ENCODE results near the gene DCBLD1. TPM values are rescaled to one million over a fixed set of nuclear protein-coding genes. Genes with fewer than 3 reads are reported as not detected.

DCBLD1 gene
- total RNA-seq, 1 experiment from 2014 or later, result 69.3 TPM

GRCh38 chr6:117480651-117481050 lies 1.8 kb upstream of the DCBLD1 start:
- POLR2A ChIA-PET, result interaction anchor here (1.0 kb wide), 1 partner anchor 122 kb away, joined by 7 read pairs; the partner anchor contains the start of gene GOPC
- intact Hi-C loops (cut with micrococcal nuclease; ENCODE audit: unreplicated experiment), result loop anchor here (1.0 kb wide), 1 partner anchor 56 kb away; no protein-coding TSS in a partner anchor
- Histone ChIP-seq H3K36me3 (ENCODE audit: control insufficient read depth, insufficient read depth, low read length) (no peaks in the 10 kb centered on the region), H3K9me3 (no peaks in the 10 kb centered on the region), H3K4me3 (ENCODE audit: low read depth, low read length) (no peak overlapping the region), H3K27me3 (replicated peaks; ENCODE audit: control insufficient read depth, insufficient read depth, low read length) (no peaks in the 10 kb centered on the region), H3K4me1 (peaks cover 17% of the 10 kb centered on the region)
- TF ChIP-seq CTCF (IDR thresholded peaks at IDR 0.05; ENCODE audit: insufficient read depth in 1 of 2, low read depth in 1 of 2, low read length in 1 of 2, severe bottlenecking in 1 of 2, unreplicated experiment in 1 of 2), result no peak
- no peaks in the 10 kb centered on the region for H3K27me3 Mint-ChIP-seq (ENCODE audit: insufficient read depth, unreplicated experiment)
- H3K9me3 Mint-ChIP-seq (ENCODE audit: unreplicated experiment), result no peaks in the 10 kb centered on the region
- DNase-seq, result no peak
- peaks cover 29% of the 10 kb centered on the region for H3K4me1 Mint-ChIP-seq (ENCODE audit: low read depth, unreplicated experiment)
- peaks cover 4% of the 10 kb centered on the region for H3K36me3 Mint-ChIP-seq (ENCODE audit: insufficient read depth, unreplicated experiment)
- H3K27ac Mint-ChIP-seq (ENCODE audit: unreplicated experiment), result peak overlapping the region; percentile 45
- H3K4me3 Mint-ChIP-seq (ENCODE audit: unreplicated experiment), result peak overlapping the region; percentile 80
- BruUV-seq (replicated peaks), result no TSS peak
- CTCF ChIA-PET, result interaction anchor here (0.7 kb wide), 1 partner anchor 29 kb away, joined by 3 read pairs; no protein-coding TSS in a partner anchor

- Histone ChIP-seq H3K27me3 (replicated peaks; ENCODE audit: control insufficient read depth, insufficient read depth, low read length) (no peaks in the 10 kb centered on the region), H3K36me3 (ENCODE audit: control insufficient read depth, insufficient read depth, low read length) (no peaks in the 10 kb centered on the region), H3K4me1 (peaks cover 17% of the 10 kb centered on the region), H3K4me3 (ENCODE audit: low read depth, low read length) (peak overlapping the region; percentile 91), H3K9me3 (no peaks in the 10 kb centered on the region)
- DNase-seq, result peak; percentile 61 to 62
- Mint-ChIP-seq H3K36me3 (ENCODE audit: insufficient read depth, unreplicated experiment) (peaks cover 12% of the 10 kb centered on the region), H3K4me1 (ENCODE audit: low read depth, unreplicated experiment) (peaks cover 29% of the 10 kb centered on the region), H3K9me3 (ENCODE audit: unreplicated experiment) (no peaks in the 10 kb centered on the region), H3K27me3 (ENCODE audit: insufficient read depth, unreplicated experiment) (no peaks in the 10 kb centered on the region), H3K27ac (ENCODE audit: unreplicated experiment) (peak overlapping the region; percentile 45), H3K4me3 (ENCODE audit: unreplicated experiment) (peak overlapping the region; percentile 80)
- intact Hi-C loops (cut with micrococcal nuclease; ENCODE audit: unreplicated experiment), result loop anchor here (1.0 kb wide), 1 partner anchor 55 kb away; no protein-coding TSS in a partner anchor
- ChIA-PET POLR2A (interaction anchor here (0.5 to 1.0 kb wide), 2 partner anchors 55 to 121 kb away, joined by 3 to 7 read pairs; partner anchors contain the start of gene GOPC), CTCF (interaction anchor here (0.7 to 1.0 kb wide), 2 partner anchors 30 to 31 kb away, joined by 3 read pairs; no protein-coding TSS in a partner anchor)
- TSS peak; percentile 83 for BruUV-seq (replicated peaks)
- TF ChIP-seq CTCF (IDR thresholded peaks at IDR 0.05; ENCODE audit: insufficient read depth in 1 of 2, low read depth in 1 of 2, low read length in 1 of 2, severe bottlenecking in 1 of 2, unreplicated experiment in 1 of 2), result no peak
Measured at GRCh38 chr6:117481278-117481925, 1.1 kb upstream of the DCBLD1 start.

GRCh38 chr6:117481926-117482239 lies 591 bp upstream of the DCBLD1 start:
- H3K4me1 ChIP-seq, result peaks cover 17% of the 10 kb centered on the region
- H3K27ac Mint-ChIP-seq (ENCODE audit: unreplicated experiment), result peak overlapping the region; percentile 45

More at GRCh38 chr6:117481926-117482239, 591 bp upstream of the DCBLD1 start:
- ChIA-PET CTCF (interaction anchor here (1.0 kb wide), 1 partner anchor 32 kb away, joined by 3 read pairs; no protein-coding TSS in a partner anchor), POLR2A (interaction anchor here (0.5 kb wide), 1 partner anchor 54 kb away, joined by 3 read pairs; no protein-coding TSS in a partner anchor)
- no peaks in the 10 kb centered on the region for H3K9me3 Mint-ChIP-seq (ENCODE audit: unreplicated experiment)
- no peaks in the 10 kb centered on the region for H3K27me3 Mint-ChIP-seq (ENCODE audit: insufficient read depth, unreplicated experiment)
- intact Hi-C loops (cut with micrococcal nuclease; ENCODE audit: unreplicated experiment), result loop anchor here (1.0 kb wide), 3 partner anchors 24 to 54 kb away; no protein-coding TSS in a partner anchor
- Histone ChIP-seq H3K36me3 (ENCODE audit: control insufficient read depth, insufficient read depth, low read length) (no peaks in the 10 kb centered on the region), H3K4me3 (ENCODE audit: low read depth, low read length) (peak overlapping the region; percentile 91), H3K9me3 (no peaks in the 10 kb centered on the region), H3K27me3 (replicated peaks; ENCODE audit: control insufficient read depth, insufficient read depth, low read length) (no peaks in the 10 kb centered on the region)
- peaks cover 17% of the 10 kb centered on the region for H3K36me3 Mint-ChIP-seq (ENCODE audit: insufficient read depth, unreplicated experiment)
- peak overlapping the region; percentile 80 for H3K4me3 Mint-ChIP-seq (ENCODE audit: unreplicated experiment)
- no peak for TF ChIP-seq CTCF (IDR thresholded peaks at IDR 0.05; ENCODE audit: insufficient read depth in 1 of 2, low read depth in 1 of 2, low read length in 1 of 2, severe bottlenecking in 1 of 2, unreplicated experiment in 1 of 2)
- no TSS peak for BruUV-seq (replicated peaks)
- DNase-seq, result peak in 1 of 2 experiments; percentile 19
- peaks cover 27% of the 10 kb centered on the region for H3K4me1 Mint-ChIP-seq (ENCODE audit: low read depth, unreplicated experiment)

All from Caco-2 (cell line).